ENCODE measurements around the gene RNF141.

The RNF141 gene

DNA sequence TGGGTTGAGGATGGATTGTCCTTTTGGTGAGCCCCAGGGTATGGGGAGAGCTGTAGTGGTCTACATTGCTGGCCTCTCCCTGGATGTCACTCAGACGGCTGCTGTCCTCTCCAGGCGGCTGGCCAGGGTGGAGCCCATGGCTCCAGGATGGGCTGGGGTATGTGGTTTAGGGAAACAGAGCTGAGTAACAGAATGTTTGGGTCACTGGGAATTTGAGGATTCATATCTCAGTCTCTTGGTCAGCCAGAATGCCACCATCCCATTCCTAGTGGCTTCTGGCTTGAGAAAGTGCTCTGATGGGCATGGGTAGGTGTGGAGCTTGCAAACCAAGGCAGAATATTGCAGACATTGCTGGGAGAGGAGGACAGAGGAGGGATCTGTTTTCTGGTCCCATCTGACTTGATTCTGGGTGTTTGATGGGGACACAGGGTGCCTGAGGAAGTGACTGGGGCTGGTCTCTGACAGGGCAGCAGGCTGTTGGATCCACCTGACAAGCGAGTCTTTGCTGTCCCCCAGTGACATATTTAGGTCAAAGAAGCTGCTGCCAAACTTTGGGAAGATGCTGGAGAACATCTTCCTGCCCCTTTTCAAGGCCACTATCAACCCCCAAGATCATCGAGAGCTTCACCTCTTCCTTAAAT lies 44.6 kb downstream of the RNF141 start:
- DNase-seq = no peak

DNA sequence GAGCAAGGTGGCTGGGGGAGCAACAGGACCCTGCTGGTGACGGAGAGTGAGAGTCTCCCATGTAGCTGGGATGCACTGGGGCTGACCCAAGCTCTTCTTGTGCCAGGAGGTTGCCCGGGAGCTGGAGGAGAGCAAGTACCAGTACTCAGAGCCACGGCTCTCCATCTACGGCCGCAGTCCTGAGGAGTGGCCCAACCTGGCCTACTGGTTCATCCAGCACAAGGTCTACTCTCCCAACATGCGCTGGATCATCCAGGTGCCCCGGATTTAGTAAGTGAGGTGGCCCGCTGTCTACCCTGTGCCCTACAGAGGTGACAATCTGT lies 45.6 kb downstream of the RNF141 start:
- no peak for DNase-seq

DNA sequence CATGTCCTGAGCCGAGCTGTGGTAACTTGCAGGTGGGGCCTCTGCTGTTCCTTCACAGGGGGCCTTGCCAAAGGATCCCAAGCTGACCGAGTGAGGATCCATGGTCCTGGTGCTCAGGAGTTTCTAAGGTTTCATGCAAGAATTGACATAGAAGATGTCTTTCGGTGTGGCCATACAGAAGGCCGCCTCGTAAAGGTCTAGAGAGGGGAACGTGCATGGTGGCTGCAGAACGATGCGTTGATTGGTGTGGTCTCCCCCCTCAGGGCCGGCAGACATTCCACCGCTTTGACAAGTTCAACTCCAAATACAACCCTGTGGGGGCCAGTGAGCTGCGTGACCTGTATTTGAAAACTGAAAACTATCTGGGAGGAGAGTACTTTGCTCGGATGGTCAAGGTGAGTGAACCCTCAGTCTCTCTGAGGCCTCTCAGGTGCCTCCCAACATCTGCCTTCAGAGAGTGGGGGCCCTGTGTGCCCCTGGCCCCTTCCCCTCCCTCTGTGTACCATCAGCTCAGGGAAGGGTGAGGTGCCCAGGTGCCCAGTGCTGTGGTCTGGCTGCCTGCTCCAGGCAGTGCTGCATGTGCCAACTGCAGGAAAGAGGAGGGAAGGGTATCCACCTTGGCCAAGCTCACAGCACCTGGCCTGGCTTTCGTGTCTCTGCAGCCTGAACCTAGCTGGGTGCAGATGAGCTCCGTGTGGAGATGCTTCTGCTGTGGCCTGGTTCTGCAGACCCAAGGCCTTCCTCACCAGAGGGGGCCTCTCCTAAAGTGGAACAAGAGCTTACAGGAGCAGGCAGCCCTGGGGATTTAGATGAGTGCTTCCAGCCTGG lies 46.1 kb downstream of the RNF141 start:
- DNase-seq = no peak

DNA sequence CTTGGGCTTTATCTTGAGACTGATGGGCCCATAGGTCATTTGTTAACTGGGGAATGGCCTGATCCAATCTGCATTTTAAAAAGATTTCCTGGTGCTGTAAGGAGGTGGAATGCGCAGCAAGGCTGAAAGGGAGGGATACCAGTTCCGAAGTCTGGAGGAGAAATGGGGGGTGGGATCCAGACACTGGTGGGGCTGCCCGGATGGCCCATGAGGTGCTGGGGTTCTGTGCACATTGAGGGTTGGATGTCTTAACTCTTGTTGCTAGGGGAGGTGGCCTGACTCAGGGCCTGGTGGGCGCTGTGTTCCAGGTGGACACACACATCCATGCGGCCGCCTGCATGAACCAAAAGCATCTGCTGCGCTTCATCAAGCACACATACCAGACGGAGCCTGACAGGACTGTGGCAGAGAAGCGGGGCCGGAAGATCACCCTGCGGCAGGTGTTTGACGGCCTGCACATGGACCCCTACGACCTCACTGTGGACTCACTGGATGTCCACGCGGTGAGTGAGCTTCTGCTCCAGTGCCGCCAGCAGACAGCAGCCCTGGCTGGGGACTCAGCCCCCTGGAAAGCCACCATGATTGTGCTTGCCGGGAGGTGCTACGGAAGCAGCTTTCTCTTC lies 47.8 kb downstream of the RNF141 start:
- DNase-seq = no peak

DNA sequence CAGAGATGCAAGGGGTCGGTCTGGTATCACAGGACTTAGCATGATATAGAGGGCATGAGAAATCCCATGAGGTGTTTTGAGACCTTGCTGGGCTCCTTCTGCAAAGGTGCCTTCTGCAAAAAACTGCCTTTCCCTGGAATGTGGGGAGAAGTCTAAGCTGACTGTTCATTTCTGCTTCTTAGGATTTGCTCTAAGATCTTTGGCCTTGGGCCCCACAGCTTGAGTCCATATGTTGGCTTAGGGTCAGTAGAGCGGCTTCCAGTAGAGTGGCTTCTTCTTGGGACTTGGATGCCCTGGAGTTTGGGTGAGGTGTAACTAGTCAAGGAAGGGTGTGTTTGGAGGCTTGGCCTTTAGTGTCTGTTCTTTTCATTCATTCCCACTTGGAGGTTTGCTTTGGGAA lies 48.9 kb downstream of the RNF141 start:
- no peak for DNase-seq

DNA sequence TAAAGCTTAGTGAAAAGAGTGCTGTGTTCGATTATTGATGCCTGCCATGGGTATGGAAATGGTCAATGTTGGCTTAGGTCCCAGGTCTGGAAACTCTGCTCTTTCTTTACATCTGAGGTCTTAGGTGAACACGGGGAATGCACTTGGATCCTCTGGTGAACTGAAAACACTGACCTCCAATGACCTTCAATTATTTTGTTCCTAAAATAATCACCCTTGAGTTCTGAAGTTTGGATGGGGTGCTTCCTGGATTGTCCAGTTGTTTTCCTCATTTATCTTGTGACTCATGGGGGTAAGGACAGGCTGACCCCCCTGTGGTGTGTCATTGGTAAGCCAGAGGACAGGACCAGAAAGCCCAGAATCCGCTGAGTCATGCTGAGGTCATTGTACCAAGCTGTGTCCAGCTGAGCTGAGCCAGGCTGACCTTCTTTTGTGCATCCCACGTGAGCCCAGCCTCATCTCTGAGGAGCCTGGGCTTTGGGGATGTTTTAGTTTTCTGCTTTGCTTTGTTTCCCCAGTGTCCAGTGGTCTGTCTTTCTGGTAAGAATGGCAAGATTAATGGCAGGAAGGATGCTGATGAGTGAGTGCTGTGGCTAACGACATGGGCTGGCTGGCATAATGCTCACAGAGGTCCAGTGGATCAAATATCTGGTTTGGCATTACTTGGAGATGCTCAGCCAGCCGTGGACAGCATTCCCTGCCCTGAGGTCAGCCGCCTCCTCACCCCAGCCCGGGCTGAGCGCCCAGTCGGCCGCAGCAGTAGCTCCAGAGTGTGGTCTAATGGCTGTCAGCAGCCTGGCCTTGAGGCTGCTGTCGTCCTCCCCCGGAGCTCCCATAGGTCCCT lies 50.4 kb downstream of the RNF141 start:
- peak; percentile 91 for DNase-seq

DNA sequence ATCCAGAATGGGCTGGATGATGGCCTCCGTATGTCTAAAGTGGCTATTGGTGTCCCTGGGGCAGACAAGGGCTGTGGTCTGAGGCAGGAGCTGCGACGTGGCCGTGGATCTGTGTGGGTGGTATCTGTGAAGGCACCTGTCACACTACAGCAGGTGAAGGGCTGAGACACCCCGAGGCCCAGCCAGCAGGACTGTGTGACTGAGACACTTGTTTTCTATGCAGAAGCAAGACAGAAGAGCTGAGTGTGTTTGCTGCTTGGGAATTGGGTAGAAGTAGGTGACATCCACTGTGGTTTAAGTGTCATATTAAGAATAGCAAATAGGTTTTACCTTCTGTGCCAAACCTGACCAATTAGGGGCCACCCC lies 51.0 kb downstream of the RNF141 start:
- no peak for DNase-seq

DNA sequence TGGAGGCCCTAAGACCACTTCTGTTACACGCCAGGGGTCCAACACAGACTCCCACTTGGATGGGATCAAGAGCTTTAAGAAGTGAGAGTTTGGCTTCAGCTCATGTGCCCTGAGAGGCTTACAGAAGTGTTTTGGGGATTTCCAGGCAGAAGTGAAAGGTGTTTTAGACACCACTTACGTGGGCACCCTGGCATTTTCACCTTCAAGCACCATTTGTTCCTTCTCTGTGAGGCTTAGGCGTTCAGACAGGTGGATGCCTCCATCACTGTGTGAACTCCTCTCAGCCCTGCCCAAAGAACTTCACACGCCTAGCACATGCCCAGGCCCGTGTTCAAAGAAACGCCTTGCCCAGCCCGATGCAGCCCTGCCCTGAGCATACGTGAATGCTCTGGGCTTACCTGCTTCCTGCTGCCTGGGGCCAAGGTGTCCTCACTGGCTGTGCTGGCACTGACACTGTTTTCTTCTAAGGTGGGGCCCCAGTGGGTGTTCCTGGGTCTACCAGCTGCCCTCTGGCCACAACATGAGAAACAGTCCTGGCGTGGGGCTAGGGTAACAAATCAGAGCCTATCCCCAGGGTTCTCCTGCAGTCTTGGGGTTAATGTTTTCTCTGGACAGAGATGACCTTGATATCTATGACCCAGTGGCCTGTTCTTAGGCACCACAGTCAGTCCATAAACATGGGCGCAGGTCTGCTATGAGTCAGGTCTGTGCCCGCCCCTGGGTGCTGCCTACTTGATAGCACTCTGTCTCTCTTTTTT lies 51.9 kb downstream of the RNF141 start:
- no peak for DNase-seq

DNA sequence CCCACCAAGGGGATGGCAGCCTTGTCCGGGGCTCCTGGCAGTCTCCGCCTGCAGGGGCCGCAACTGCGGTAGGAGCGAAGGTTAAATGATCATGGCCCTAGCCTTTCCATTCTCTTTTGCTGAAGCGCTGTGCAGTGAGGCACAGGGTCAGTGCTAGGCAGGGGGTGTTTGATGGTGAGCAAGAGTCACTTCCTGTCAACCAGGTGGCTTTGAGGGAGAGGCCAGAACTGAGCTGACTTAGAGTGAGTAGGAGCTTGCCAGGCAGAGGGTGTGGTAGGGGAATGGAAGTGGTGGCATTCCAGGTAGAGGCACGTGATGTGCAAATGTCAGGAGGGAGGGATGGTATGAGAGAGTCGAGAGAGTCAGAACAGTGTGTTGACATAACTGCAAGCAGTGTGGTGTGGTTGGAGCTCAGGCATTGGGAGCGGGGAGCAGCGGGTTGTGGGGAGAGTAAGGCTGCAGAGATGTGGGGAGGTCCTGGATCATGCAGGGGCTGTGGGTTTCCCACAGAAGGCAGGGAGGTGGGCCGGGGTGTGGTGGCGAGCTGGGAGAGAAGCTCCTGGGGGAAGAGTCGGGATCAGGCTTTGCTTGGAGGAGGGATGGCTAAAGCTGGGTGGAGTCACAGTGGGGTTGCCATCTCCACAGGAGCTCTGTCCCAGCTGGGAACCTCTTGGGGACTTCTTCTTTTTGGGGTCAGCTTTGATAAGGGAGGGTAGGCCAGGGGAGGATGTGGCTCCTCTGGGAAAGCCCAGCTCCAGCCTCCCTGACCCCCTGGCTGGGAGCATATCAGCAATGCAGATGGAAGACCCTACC lies 52.7 kb downstream of the RNF141 start:
- no peak for DNase-seq

DNA sequence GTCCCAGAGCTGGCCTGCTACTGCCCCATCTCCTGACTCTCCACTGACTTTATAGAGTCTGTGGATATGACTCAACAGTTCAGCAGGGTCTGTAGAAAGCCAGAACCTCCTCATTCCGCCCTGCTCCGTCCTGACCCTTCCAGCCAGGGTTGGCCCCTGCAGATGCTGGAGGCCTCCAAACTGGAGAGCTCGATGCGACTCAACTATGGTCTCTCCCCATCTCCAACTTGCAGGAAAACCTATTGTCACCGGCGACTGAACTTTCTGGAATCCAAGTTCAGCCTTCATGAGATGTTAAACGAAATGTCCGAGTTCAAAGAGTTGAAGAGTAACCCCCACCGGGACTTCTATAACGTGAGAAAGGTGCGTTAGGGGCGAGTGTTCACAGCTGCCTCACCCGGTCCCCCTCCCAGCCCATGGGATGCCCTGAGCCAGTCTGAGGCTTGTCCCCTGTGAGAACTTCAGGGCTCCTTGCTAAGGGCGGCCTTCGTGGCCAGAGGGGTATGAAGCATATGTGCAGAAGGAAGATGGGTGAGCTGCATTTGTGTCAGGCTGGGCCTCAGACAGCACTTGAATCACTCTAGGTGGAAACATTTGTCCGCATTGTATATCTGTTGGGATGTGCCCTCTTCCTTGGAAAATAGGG lies 53.9 kb downstream of the RNF141 start:
- DNase-seq = no peak

DNA sequence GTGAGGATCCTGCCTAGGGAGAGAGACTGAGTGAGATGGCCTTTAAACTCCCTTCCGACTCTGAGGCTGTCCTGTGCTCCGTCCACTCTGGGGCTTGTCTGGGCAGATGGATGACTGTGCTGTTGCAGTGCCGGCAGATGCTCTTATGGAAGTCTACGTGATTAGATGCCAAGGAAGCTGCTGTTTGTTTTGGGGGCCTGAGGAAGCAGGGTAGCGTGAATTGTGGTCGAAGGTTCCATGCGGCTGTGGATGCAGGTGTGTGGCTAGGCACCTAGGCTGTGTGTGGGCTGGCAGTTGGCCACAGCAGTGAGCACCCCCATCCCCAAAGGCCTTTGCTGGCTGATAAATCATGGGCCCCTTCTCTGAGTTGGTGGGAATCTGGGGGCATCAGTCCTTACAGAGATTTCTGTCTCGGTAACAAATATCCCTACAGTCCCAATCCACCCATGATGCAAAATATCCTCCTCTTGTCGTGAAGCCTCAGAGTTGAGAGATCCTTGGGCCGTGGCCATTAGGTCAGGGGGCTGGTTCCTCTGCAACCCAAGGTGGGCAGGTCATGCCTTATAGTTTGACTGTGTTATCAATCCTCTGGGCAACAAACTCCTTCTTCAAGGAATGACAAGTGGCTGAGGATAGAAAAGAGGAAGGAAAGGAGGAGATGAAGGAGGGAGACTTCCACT lies 54.7 kb downstream of the RNF141 start:
- DNase-seq = no peak

DNA sequence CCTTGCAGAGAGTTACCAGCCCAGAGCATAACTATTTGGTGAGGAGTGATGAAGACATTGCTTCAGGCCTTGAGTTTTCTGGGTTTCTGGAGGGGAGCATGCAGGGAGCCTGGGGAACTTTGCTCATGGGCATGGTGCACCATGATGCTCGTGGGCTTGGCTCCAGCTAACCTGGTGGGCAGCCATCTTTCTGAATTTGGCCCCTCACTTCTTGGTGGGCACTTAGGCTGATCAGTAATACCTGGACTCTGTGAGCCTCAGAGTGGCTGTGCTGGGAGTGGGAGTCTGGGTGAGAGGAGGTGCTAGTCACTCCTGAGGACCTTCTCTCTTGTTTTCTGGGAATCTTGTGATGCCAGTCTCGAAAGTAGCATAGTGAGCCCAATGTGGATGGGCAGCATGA lies 55.3 kb downstream of the RNF141 start:
- no peak for DNase-seq

DNA sequence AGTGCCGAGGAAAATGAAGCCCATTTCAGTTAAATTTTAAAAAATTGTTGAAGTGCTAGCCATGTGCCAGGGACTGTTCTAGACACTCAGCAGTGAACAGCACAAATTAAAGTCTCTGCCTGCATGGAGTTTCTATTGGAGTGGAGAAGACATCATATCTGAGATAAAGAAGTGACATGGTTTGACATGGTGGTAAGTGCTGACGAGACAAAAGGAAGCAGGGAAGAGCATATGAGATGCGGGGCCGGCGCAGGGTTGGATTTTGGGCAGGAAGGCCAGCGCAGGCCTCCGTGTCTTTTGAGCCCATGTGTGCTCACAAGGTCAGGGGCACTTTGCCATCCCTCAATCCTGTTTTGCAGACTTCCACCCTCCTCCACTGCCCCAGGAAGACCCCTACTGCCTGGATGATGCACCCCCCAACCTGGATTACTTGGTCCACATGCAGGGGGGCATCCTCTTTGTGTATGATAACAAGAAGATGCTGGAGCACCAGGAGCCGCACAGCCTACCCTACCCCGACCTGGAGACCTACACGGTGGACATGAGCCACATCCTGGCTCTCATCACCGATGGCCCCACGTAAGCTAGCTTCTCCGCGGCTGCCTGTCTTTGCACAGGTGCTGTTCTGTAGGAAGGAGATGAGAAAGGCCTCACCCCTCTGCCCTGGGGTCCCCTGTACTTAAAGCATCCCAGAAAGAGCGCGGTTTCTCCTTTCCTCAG lies 56.4 kb downstream of the RNF141 start:
- DNase-seq = no peak

DNA sequence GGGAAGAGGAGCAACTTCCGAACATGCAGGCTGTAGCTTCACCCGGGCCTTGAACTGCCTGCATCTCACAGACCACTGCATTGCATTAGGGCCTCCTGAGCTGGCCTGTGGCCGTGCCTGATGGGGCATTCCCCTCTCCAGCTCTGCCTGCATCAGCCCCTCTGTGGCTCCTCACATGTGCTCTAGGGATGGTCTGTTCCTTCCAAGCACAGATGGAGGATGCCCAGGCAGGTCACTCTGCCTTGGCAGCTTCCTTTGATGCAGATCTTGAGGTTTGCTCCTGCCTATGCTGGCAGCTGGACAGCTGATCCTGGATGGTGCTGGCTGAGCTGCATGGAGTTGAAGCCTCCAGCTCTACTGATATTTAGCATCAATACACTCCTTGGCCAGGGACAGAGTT lies 57.4 kb downstream of the RNF141 start:
- no peak for DNase-seq

DNA sequence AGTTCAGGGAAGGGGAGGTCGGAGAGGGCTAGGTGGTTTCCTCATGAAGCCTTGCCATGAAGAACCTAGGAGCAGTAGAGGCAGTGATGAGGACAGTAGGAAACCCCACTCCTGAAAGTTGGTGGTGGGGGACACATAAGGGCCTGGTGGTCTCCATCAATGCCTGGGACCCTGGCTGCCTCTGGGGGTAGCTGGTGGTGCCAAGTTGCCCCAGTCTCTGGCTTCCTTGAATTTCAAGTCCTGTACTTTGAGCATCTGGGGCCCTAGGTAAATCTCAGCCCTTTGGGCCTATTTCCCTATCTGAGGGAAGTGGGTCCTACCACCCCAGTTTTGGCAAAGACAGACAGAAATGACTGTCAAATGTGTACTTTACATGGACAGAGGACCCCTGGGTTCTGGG lies 57.8 kb downstream of the RNF141 start:
- DNase-seq = no peak

DNA sequence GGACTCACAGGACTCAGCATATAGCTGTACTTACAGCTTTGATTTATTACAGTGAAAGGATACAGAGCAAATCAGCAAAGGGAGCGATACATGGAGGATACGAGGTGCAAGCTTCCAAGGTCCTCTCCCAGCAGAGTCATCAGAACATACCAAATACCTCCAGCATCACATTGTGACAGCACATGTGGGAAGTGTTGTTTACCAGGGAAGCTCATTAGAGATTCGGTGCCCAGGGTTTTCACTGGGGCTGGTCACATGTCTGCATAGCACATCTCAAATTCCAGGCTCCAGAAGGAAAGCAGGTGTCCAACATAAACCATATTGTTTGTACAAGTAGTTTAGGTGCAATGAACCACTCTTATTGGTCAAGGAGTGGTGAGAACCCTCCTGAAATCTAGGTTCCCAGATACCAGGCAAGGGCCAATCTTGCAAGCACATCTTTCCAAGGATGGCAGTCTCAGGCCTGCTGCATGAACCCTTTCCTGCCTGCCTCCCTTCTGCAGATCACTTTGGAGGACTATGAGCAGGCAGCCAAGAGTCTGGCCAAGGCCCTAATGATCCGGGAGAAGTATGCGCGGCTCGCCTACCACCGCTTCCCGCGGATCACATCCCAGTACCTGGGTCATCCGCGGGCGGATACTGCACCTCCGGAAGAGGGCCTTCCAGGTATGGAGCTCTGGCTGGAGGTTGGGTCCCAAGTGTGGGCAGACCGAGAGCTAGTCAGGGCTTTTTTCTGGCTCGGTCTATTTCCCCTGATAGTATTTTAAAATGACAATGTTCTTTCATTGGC lies 59.2 kb downstream of the RNF141 start:
- no peak for DNase-seq

DNA sequence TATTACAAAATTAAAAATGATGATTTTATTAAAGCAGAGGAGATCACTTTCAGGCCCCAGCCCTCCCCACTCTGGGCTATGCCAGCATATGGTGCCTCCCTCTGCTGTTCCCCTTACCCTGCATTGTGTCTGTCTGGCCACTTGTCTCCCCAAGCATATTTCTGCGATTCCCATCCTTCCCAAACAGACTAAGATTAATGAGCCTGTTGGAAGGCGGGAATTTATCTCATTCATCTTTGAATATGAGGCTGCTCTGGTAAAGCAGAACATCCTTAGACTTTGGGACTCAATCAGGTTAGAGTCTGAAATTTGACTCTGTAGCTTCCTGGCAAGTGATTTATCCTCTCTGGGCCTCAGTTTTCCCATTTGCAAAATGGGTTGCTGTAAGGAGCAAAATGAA lies 60.2 kb downstream of the RNF141 start:
- DNase-seq = no peak

DNA sequence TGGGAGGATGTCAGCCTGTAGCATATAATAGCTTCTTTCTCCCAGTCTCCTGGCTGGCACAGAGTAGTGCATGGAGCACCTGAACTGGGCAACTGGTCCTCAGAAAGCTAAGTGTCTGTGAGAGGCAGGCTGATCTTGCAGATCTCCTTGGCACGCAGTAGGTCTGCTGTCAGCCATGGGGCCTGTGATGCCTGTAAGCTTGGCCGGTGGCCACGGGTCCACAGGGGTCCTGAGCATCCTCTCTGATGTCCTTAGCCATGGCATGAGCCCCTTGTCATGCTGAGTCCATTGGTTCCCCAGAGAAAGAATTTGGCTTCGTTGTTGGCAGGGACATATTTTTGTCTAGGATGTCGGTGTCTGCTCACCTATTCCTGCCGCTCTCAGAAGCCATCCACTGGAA lies 61.0 kb downstream of the RNF141 start:
- DNase-seq = no peak
